Measurements from ENCODE around the gene VWF.

DNA sequence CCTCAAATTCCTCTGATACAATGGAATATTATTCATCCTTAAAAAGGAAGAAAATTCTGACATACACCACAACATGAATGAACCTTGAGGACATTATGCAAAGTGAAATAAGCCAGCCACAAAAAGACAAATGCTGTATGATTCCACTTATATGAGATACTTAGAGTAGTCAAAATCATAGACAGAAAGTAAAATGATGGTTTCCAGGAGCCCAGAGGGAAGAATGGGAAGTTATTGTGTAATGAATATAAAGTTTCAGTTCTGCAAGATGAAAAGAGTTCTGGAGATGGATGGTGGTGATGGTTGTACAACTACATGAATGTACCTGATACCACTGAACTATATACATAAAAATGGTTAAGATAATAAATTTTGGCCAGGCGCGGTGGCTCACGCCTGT is 18.3 kb downstream of the VWF start:
- TF ChIP-seq, protein P1, sequence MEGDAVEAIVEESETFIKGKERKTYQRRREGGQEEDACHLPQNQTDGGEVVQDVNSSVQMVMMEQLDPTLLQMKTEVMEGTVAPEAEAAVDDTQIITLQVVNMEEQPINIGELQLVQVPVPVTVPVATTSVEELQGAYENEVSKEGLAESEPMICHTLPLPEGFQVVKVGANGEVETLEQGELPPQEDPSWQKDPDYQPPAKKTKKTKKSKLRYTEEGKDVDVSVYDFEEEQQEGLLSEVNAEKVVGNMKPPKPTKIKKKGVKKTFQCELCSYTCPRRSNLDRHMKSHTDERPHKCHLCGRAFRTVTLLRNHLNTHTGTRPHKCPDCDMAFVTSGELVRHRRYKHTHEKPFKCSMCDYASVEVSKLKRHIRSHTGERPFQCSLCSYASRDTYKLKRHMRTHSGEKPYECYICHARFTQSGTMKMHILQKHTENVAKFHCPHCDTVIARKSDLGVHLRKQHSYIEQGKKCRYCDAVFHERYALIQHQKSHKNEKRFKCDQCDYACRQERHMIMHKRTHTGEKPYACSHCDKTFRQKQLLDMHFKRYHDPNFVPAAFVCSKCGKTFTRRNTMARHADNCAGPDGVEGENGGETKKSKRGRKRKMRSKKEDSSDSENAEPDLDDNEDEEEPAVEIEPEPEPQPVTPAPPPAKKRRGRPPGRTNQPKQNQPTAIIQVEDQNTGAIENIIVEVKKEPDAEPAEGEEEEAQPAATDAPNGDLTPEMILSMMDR (IDR thresholded peaks at IDR 0.05), result no peak
- TF ChIP-seq POLR2A (IDR thresholded peaks at IDR 0.05) (no peak), POLR2AphosphoS5 (IDR thresholded peaks at IDR 0.05) (no peak)

All from upper lobe of left lung (tissue), 4 donors.